HepG2 (cell line): Measurements from ENCODE around the gene NOX3. TPM values are rescaled to one million over a fixed set of nuclear protein-coding genes. Genes with fewer than 3 reads are reported as not detected.

Source experiments
- ATAC-seq: fragments of 200-7000 bp; cut with Tn5 transposase; 3 replicates; pipeline ENCODE4 v1.9.1; 2020; ENCODE audit warnings: mild to moderate bottlenecking, moderate library complexity
- BruUV-seq: library from RNA; stranded (reverse); fragments of 400-500 nt; replicated peaks from 2 replicates; lab custom pipeline; 2021; lab: Mats Ljungman, UMichigan
- CTCF ChIA-PET: fragments of 300-600 bp; formaldehyde crosslinking; extraction: SDS; loops from one replicate; lab custom pipeline; 2021; ENCODE audit warnings: low total read pairs, inconsistent platforms, low intra/inter-chr PET ratio; lab: Yijun Ruan, JAX
- POLR2A ChIA-PET: fragments of 350-600 bp; sonication (Branson Sonifier 250); formaldehyde crosslinking; loops from one replicate; lab custom pipeline; 2020; ENCODE audit warnings: antibody characterized with exemption, inconsistent platforms; lab: Yijun Ruan, JAX
- DNase-seq: peaks from one replicate; pipeline ENCODE4 v3.0.0-alpha.2; 2015; ENCODE audit warnings: low spot score
- FAIRE-seq: peaks from 3 replicates; lab custom pipeline; 2011; peaks lifted over from hg19 to GRCh38; lab: Jason Lieb, UNC
- H2AFZ ChIP-seq: one replicate; pipeline ENCODE4 v1.6.1; 2011; ENCODE audit warnings: low read length, inconsistent platforms
- H3K27ac ChIP-seq: fragments of 300-600 bp; 3 replicates; pipeline ENCODE4 v1.8.0; 2011; ENCODE audit warnings: mixed run types, mild to moderate bottlenecking, mixed read lengths, low read length, inconsistent platforms; ENCODE audit not compliant: insufficient read depth; ENCODE audit errors: extremely low read length
- H3K27me3 ChIP-seq, 2 experiments: fragments of 200-600 bp in 1 of 2; 2 replicates in 1 of 2; 3 replicates in 1 of 2; pipeline versions ENCODE4 v1.6.0 to v1.8.0; 2011; ENCODE audit warnings: low read length in 2 of 2, mild to moderate bottlenecking in 2 of 2, moderate library complexity in 2 of 2, inconsistent platforms in 1 of 2; ENCODE audit not compliant: insufficient read depth in 2 of 2, control insufficient read depth in 1 of 2
- H3K36me3 ChIP-seq, 2 experiments: fragments of 200-600 bp in 1 of 2; replicated peaks in 1 of 2; 2 replicates in 1 of 2; 3 replicates in 1 of 2; pipeline versions ENCODE4 v1.5.1 to v1.8.0; 2011; ENCODE audit warnings: low read length in 2 of 2, inconsistent platforms in 1 of 2; ENCODE audit not compliant: insufficient read depth in 2 of 2, control insufficient read depth in 1 of 2
- H3K4me1 ChIP-seq: 2 replicates; pipeline ENCODE4 v1.5.1; 2012; ENCODE audit warnings: low read length, inconsistent platforms; ENCODE audit not compliant: insufficient read depth
- H3K4me2 ChIP-seq: 2 replicates; pipeline ENCODE4 v1.6.0; 2011; ENCODE audit warnings: low read depth, low read length, inconsistent platforms
- H3K4me3 ChIP-seq, 3 experiments: fragments of 200-600 bp in 1 of 3; sonication (generic), shearing (Covaris generic) in 1 of 3; replicated peaks in 1 of 3; 2 replicates each; pipeline ENCODE4 v1.5.1; 2011 to 2016; ENCODE audit warnings: low read length in 3 of 3, inconsistent platforms in 2 of 3, low read depth in 2 of 3, mild to moderate bottlenecking in 2 of 3, control low read depth in 1 of 3, mixed read lengths in 1 of 3; ENCODE audit not compliant: insufficient read depth in 1 of 3
- H3K79me2 ChIP-seq: one replicate; pipeline ENCODE4 v1.6.1; 2011; ENCODE audit warnings: low read length, inconsistent platforms; ENCODE audit not compliant: insufficient read depth
- H3K9ac ChIP-seq: 2 replicates; pipeline ENCODE4 v1.6.0; 2011; ENCODE audit warnings: mild to moderate bottlenecking, low read depth, low read length, inconsistent platforms; ENCODE audit not compliant: insufficient read depth
- H3K9me3 ChIP-seq: 2 replicates; pipeline ENCODE4 v1.5.1; 2012; ENCODE audit warnings: mild to moderate bottlenecking, low read length
- H4K20me1 ChIP-seq: 2 replicates; pipeline ENCODE4 v1.6.0; 2011; ENCODE audit warnings: inconsistent platforms, mild to moderate bottlenecking, low read length, moderate library complexity; ENCODE audit not compliant: insufficient read depth
- FOXK1 ChIP-seq: sonication (generic); formaldehyde crosslinking; IDR thresholded peaks from 2 replicates; pipeline ENCODE4 v1.4.0; 2020; ENCODE audit warnings: low read depth, missing genetic modification reagents, borderline replicate concordance
- GZF1 ChIP-seq: sonication (generic); formaldehyde crosslinking; IDR thresholded peaks from 2 replicates; pipeline ENCODE4 v1.5.1; 2020; ENCODE audit warnings: mild to moderate bottlenecking, missing genetic modification reagents
- IKZF4 ChIP-seq: sonication (generic); formaldehyde crosslinking; IDR thresholded peaks from 2 replicates; pipeline ENCODE4 v1.5.1; 2020; ENCODE audit warnings: borderline replicate concordance, mild to moderate bottlenecking, low read depth, missing genetic modification reagents; ENCODE audit errors: not compliant biosample characterization
- MAFK ChIP-seq, 2 experiments: IDR thresholded peaks in 1 of 2; conservative IDR thresholded peaks in 1 of 2; 2 replicates each; pipeline ENCODE4 v1.6.1; 2011; ENCODE audit warnings: improper control_type of control experiment in 2 of 2, low read length in 2 of 2
- SCMH1 ChIP-seq: sonication (generic); formaldehyde crosslinking; IDR thresholded peaks from 2 replicates; pipeline ENCODE4 v1.9.0; 2021; ENCODE audit warnings: missing genetic modification reagents, mild to moderate bottlenecking, borderline replicate concordance
- TP53 ChIP-seq: sonication (generic); formaldehyde crosslinking; conservative IDR thresholded peaks from 2 replicates; pipeline ENCODE4 v1.4.0; 2020; ENCODE audit warnings: missing genetic modification reagents
- ZNF350 ChIP-seq: sonication (generic); formaldehyde crosslinking; IDR thresholded peaks from 2 replicates; pipeline ENCODE4 v1.4.0; 2020; ENCODE audit warnings: mild to moderate bottlenecking, low read depth, missing genetic modification reagents, borderline replicate concordance
- ZNF792 ChIP-seq: IDR thresholded peaks from 2 replicates; pipeline ENCODE4 v1.6.1; 2016
- WGBS: methylation state at CpG from one replicate; pipeline ENCODE4 v1.1.6; 2017; ENCODE audit warnings: low lambda C conversion rate; 5-methylcytosine and 5-hydroxymethylcytosine counted together
- in situ Hi-C: cut with HindIII; loops from 2 replicates; pipeline ENCODE4 v1.10.0; 2017; ENCODE audit warnings: low pct_unique_long_range_greater_than_20kb; ENCODE audit not compliant: extremely low pct_ligation_motif_present
- intact Hi-C: fragments of 100-400 bp; cut with micrococcal nuclease; formaldehyde crosslinking; loops from one replicate; pipeline ENCODE4 v1.10.0; 2022; ENCODE audit not compliant: unreplicated experiment
- polyA plus RNA-seq, 8 experiments: library from polyadenylated mRNA; depleted of rRNA in 3 of 8; stranded (reverse) in 7 of 8; unstranded in 1 of 8; fragments of >200 nt; fragmentation: Illumina TruSeq in 4 of 8; extraction: Trizol in 4 of 8; gene quantifications; 2 replicates each; pipeline versions ENCODE4 v1.2.1 to v1.2.3, GENCODE V29; 2011 to 2016; ENCODE audit warnings: low read depth in 4 of 8, missing spikeins in 1 of 8, mixed read lengths in 1 of 8; ENCODE audit not compliant: insufficient read depth in 1 of 8
- total RNA-seq, 5 experiments: library from RNA; depleted of rRNA; stranded (reverse); fragments of >200 nt; fragmentation: Illumina TruSeq; extraction: Trizol; gene quantifications; 2 replicates each; pipeline ENCODE4 v1.2.3, GENCODE V29; 2016; ENCODE audit warnings: low read depth in 1 of 5
- TF ChIP-seq, protein P1 (sequence below): sonication (generic); formaldehyde crosslinking; IDR thresholded peaks from 2 replicates; pipeline ENCODE4 v1.9.0; 2021; ENCODE audit warnings: missing genetic modification reagents, mild to moderate bottlenecking, borderline replicate concordance
- TF ChIP-seq, protein P2 (sequence below): sonication (generic); formaldehyde crosslinking; IDR thresholded peaks from 2 replicates; pipeline ENCODE4 v1.5.0; 2020; ENCODE audit warnings: mild to moderate bottlenecking, missing genetic modification reagents

The NOX3 gene
- total and polyA plus RNA-seq, 2 of the 13 experiments (the other 11 are each of a cell fraction or from before 2014, with no cell fraction given), result 0.09 to 0.18 TPM

DNA sequence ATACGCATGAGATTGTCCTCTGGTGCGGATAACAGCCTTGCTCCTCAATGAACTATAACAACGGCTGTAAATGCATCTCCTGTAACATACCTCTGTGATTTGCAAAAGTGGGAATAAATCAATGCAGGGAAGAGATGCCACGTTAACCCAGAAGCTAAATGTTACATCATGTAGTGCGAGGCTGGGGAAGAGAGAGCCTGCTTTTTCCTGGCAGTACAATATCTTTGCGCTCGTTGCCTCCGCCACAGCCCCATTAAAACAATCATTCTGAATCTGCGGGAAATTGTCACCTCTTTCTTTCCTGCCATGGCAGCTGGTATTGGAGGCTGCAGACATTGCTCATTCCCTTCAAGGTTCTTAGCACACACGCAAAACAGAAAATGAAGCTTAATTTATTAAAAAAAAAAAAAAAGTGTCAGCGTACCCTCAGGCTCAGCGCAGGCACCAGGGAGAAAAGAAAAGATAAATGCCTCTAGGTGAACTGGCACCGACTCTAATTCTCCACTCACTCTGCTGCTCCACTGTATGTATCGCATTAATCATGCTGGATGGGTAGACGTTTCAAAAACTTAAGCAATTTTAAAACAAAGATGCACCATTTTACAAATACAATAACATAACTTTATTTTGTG is 71.2 kb downstream of the NOX3 start (continued):
- TF ChIP-seq, protein P1, sequence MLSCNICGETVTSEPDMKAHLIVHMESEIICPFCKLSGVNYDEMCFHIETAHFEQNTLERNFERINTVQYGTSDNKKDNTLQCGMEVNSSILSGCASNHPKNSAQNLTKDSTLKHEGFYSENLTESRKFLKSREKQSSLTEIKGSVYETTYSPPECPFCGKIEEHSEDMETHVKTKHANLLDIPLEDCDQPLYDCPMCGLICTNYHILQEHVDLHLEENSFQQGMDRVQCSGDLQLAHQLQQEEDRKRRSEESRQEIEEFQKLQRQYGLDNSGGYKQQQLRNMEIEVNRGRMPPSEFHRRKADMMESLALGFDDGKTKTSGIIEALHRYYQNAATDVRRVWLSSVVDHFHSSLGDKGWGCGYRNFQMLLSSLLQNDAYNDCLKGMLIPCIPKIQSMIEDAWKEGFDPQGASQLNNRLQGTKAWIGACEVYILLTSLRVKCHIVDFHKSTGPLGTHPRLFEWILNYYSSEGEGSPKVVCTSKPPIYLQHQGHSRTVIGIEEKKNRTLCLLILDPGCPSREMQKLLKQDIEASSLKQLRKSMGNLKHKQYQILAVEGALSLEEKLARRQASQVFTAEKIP, result no peak
- TF ChIP-seq ZNF350, result no peak

DNA sequence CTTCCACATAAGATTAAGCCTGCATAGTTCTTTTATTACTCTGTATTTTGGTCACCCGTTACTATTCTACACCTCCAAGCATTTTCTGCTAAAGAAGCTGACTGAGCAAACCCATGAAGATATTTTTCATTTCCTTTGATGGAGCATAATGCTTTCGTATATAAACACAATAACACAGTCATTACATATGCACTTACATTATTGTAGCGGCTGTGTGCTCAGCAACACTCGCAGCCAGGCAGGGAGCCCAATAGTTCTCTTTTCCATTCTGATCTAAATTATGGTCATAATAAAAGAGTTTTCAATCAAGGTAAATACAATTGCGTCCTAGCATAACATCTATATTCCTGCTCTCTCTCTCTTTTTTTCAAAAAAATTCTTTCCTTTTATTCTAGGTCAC is 71.7 kb downstream of the NOX3 start:
- Histone ChIP-seq H3K36me3 (no peaks in the 10 kb centered on the region), H3K9me3 (peaks cover 6% of the 10 kb centered on the region; the same call in 1 of the 2 replicates), H3K9ac (no peak overlapping the region), H3K4me1 (peaks cover 13% of the 10 kb centered on the region), H3K27me3 (no peaks in the 10 kb centered on the region), H4K20me1 (no peaks in the 10 kb centered on the region), H3K4me3 (no peak overlapping the region), H3K4me2 (no peak overlapping the region), H3K27ac (no peak overlapping the region), H2AFZ (no peak overlapping the region), H3K79me2 (no peaks in the 10 kb centered on the region)
- in situ Hi-C loops (loop anchor here (5.0 kb wide), 1 partner anchor 37 kb away; no protein-coding TSS in a partner anchor), intact Hi-C loops (no loop called here)
- no peak for ATAC-seq
- BruUV-seq, result no TSS peak
- TF ChIP-seq TP53 (CRISPR knock-in tag) (no peak), IKZF4 (CRISPR knock-in tag) (no peak), FOXK1 (no peak), GZF1 (no peak), SCMH1 (CRISPR knock-in tag) (no peak), MAFK (conservative IDR thresholded peaks at IDR 0.05 in 1 of 2, IDR thresholded peaks at IDR 0.05 in 1 of 2; ENCODE audit: low read length in 2 of 2) (0 out of 4 replicates have a peak, but pooled peaks of 1 of the 2 experiments have one; percentile 19), ZNF792 (CRISPR knock-in tag) (no peak)
- TF ChIP-seq, protein P2, sequence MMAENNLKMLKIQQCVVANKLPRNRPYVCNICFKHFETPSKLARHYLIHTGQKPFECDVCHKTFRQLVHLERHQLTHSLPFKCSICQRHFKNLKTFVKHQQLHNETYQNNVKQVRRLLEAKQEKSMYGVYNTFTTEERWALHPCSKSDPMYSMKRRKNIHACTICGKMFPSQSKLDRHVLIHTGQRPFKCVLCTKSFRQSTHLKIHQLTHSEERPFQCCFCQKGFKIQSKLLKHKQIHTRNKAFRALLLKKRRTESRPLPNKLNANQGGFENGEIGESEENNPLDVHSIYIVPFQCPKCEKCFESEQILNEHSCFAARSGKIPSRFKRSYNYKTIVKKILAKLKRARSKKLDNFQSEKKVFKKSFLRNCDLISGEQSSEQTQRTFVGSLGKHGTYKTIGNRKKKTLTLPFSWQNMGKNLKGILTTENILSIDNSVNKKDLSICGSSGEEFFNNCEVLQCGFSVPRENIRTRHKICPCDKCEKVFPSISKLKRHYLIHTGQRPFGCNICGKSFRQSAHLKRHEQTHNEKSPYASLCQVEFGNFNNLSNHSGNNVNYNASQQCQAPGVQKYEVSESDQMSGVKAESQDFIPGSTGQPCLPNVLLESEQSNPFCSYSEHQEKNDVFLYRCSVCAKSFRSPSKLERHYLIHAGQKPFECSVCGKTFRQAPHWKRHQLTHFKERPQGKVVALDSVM (CRISPR knock-in tag), result no peak
- 98% methylated on average over 5 of the region's 5 CpGs for WGBS
- CTCF ChIA-PET, result no interaction called here
- DNase-seq, result no peak
- FAIRE-seq, result no peak
- POLR2A ChIA-PET, result interaction anchor here (2.5 kb wide), 1 partner anchor 15 kb away, joined by 6 read pairs; no protein-coding TSS in a partner anchor
